ENCODE measurements around the gene MTLN.
"Not testable (repeated sequence)": the region's sequence is repeated elsewhere in the genome, so short reads cannot be mapped to it uniquely, and the experiment has no call there.

MTLN gene

DNA sequence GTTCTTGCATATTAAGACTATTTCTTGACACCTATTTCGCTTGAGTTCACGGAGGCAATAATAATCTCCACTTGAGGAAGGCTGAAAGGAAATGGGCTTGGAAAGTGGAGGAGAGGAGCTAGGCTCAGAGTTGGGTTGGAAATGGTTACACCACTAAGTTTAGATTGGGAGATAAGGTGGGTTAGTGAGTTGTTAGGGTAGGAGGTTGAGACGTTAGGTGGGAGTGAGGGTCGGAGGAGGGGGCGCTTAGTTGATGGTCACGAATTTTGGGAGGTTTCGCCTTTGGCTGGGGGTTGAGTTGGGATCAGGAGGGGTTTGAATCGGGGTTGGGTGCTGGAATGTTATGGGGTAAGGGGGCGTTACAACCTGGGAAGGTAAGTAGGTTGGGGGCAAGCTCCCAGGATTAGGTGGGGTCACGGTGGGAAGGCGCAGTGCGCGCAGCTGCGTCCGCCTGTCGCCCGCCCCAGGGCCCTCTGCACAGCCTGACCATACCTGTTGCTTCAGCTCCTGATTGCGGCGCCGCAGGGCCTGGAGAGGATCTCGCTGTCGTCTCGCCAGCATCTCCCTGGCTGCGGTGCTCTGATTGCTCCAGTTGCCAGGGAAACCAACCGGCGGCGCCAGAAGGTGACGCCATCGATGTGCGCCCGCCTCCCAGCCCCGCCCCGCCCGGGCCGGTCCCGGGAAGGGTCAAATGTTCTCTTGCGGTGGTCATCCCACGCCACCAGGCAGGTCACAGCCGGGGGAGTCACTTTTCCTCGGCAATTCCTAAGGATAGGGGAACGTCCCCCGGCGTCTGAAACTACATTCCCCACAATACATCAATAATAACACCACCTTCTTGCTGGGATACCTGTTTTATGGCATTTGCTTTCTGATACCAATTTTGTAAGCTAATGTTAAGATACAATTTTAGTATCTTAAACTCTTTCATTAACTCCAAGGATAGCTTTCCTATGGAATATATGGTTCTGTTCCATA lies 7.7 kb downstream of the MTLN start, which contains the start of gene NPHP1:
NPHP1 (minus strand) TSS at position 606 of the 978 bp plus-strand sequence; CDS start at position 561, 45 bp downstream.
- no peak within 1 kb of the TSS for H2AK5ac ChIP-seq (ENCODE audit: low read depth, low read length)
- H2BK5ac ChIP-seq (ENCODE audit: low read length): no peak within 1 kb of the TSS
- H2AFZ ChIP-seq (ENCODE audit: low read length): peak within 1 kb of the TSS; percentile 91
- H2BK15ac ChIP-seq (ENCODE audit: low read length): no peak within 1 kb of the TSS
- H3K9me3 ChIP-seq (replicated peaks in 1 of 2; ENCODE audit: control insufficient read depth in 2 of 2, insufficient read depth in 1 of 2, low read depth in 1 of 2, low read length in 2 of 2): no peaks in the 10 kb centered on the region
- H3K27me3 ChIP-seq (ENCODE audit: control insufficient read depth in 3 of 3, insufficient read depth in 3 of 3, low read depth in 1 of 3, low read length in 3 of 3): peaks cover 0 to 4% (median 0%) of the 10 kb centered on the region in 3 experiments
- 100% methylated on average over 1 of the region's 43 CpGs; no CpG with 5 or more reads in 1 of the 2 donors for WGBS, 2 donors (ENCODE audit: extremely low coverage in 2 of 2, insufficient read length in 2 of 2, insufficient replicate concordance in 1 of 2)
- H3K36me3 ChIP-seq (replicated peaks in 1 of 2; ENCODE audit: control insufficient read depth in 2 of 2, insufficient read depth in 2 of 2, low read length in 2 of 2): peaks cover 0 to 5% of the 10 kb centered on the region in 2 donors
- H3K9ac ChIP-seq (ENCODE audit: low read depth, low read length, poor library complexity): peak within 1 kb of the TSS; percentile 92
- H4K91ac ChIP-seq (ENCODE audit: low read depth, low read length, poor library complexity): no peak within 1 kb of the TSS
- no peak within 1 kb of the TSS for H2BK120ac ChIP-seq (ENCODE audit: low read depth, low read length)
- H3K4me3 ChIP-seq (ENCODE audit: low read length in 2 of 2): peak within 1 kb of the TSS; percentile 68 to 93
- H3K14ac ChIP-seq (ENCODE audit: low read length): peak within 1 kb of the TSS; percentile 48
- H3K4me2 ChIP-seq (ENCODE audit: insufficient read depth, low read length, poor library complexity, severe bottlenecking): peak within 1 kb of the TSS; percentile 63
- H3K27ac ChIP-seq (replicated peaks; ENCODE audit: low read length): no peak within 1 kb of the TSS
- H3K23ac ChIP-seq (ENCODE audit: low read depth, low read length, poor library complexity): peak within 1 kb of the TSS; percentile 62
- no peaks in the 10 kb centered on the region for H3K79me1 ChIP-seq (ENCODE audit: low read depth, low read length)
- no peak within 1 kb of the TSS for H3K4ac ChIP-seq (ENCODE audit: low read length)
- H2BK12ac ChIP-seq (ENCODE audit: low read length): no peak within 1 kb of the TSS
- peak within 1 kb of the TSS; percentile 63 for H3K18ac ChIP-seq (ENCODE audit: low read length)
- peak; percentile 82 for DNase-seq (ENCODE audit: low spot score)
- H3K4me1 ChIP-seq (ENCODE audit: control insufficient read depth in 2 of 2, insufficient read depth in 1 of 2, low read depth in 1 of 2, low read length in 2 of 2): peaks cover 3 to 4% of the 10 kb centered on the region in 2 donors
- H4K8ac ChIP-seq (ENCODE audit: low read depth, low read length): no peak within 1 kb of the TSS

DNA sequence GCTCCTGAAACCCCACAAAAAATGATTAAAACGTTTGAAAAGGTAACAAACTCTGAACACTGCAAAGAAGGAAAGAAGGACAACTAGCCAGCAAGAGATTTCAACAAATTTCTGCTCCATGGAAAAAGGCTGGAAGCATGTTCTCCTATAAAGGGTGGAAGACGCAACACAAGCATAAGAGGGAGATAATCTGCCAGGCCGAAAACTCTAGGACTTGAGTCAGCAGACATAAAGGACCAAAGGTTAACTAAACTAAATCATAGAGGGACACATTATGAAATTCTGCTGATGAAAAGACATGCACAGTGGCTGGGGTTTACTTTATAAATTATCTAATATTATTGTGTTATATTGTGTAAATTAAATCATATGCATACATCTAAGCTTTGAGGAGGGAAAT lies 14.3 kb downstream of the MTLN start:
- H3K4me3 ChIP-seq (ENCODE audit: low read length in 2 of 2): no peak overlapping the region
- no peak overlapping the region for H3K4ac ChIP-seq (ENCODE audit: low read length)
- no peak overlapping the region for H2AK5ac ChIP-seq (ENCODE audit: low read depth, low read length)
- peaks cover 0 to 3% of the 10 kb centered on the region in 2 donors for H3K4me1 ChIP-seq (ENCODE audit: control insufficient read depth in 2 of 2, insufficient read depth in 1 of 2, low read depth in 1 of 2, low read length in 2 of 2)
- no peak overlapping the region for H2BK15ac ChIP-seq (ENCODE audit: low read length)
- H2BK5ac ChIP-seq (ENCODE audit: low read length): no peak overlapping the region
- no peaks in the 10 kb centered on the region for H3K36me3 ChIP-seq (replicated peaks in 1 of 2; ENCODE audit: control insufficient read depth in 2 of 2, insufficient read depth in 2 of 2, low read length in 2 of 2)
- no peak overlapping the region for H3K18ac ChIP-seq (ENCODE audit: low read length)
- no peak overlapping the region for H3K9ac ChIP-seq (ENCODE audit: low read depth, low read length, poor library complexity)
- H3K27me3 ChIP-seq (ENCODE audit: control insufficient read depth in 3 of 3, insufficient read depth in 3 of 3, low read depth in 1 of 3, low read length in 3 of 3): no peaks in the 10 kb centered on the region
- no peak overlapping the region for H3K14ac ChIP-seq (ENCODE audit: low read length)
- no peak overlapping the region for H4K8ac ChIP-seq (ENCODE audit: low read depth, low read length)
- H3K9me3 ChIP-seq (replicated peaks in 1 of 2; ENCODE audit: control insufficient read depth in 2 of 2, insufficient read depth in 1 of 2, low read depth in 1 of 2, low read length in 2 of 2): no peaks in the 10 kb centered on the region
- H3K79me1 ChIP-seq (ENCODE audit: low read depth, low read length): no peaks in the 10 kb centered on the region
- no peak overlapping the region for H3K23ac ChIP-seq (ENCODE audit: low read depth, low read length, poor library complexity)
- DNase-seq (ENCODE audit: low spot score): no peak
- H2BK12ac ChIP-seq (ENCODE audit: low read length): no peak overlapping the region
- no peak overlapping the region for H3K27ac ChIP-seq (replicated peaks; ENCODE audit: low read length)
- WGBS, 2 donors (ENCODE audit: extremely low coverage in 2 of 2, insufficient read length in 2 of 2, insufficient replicate concordance in 1 of 2): no CpG with 5 or more reads among the region's 3 CpGs
- no peak overlapping the region for H3K4me2 ChIP-seq (ENCODE audit: insufficient read depth, low read length, poor library complexity, severe bottlenecking)
- no peak overlapping the region for H2AFZ ChIP-seq (ENCODE audit: low read length)
- no peak overlapping the region for H2BK120ac ChIP-seq (ENCODE audit: low read depth, low read length)
- H4K91ac ChIP-seq (ENCODE audit: low read depth, low read length, poor library complexity): no peak overlapping the region

DNA sequence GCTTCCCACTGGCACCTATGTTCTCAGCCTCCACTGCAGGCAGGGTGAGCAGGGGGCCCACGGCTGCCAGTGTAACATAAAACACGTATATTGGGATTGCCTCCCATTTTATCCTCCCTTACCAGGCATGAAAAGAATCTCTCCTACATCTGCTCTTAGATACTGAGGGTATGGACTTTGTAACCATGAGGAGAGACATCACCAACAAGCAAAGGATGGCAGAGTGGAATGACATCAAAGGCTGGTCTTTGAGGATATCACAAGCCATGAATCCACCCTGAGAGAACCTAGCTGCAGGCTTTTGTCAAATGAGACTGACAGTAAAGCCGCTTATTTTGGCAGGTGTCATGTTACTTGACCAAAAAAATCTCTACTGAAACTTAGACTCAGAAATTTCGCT lies 14.9 kb downstream of the MTLN start:
- DNase-seq (ENCODE audit: low spot score): no peak
- Histone ChIP-seq H2BK5ac (ENCODE audit: low read length) (no peak overlapping the region), H3K9me3 (replicated peaks in 1 of 2; ENCODE audit: control insufficient read depth in 2 of 2, insufficient read depth in 1 of 2, low read depth in 1 of 2, low read length in 2 of 2) (no peaks in the 10 kb centered on the region), H4K91ac (ENCODE audit: low read depth, low read length, poor library complexity) (no peak overlapping the region), H3K9ac (ENCODE audit: low read depth, low read length, poor library complexity) (no peak overlapping the region), H3K27me3 (ENCODE audit: control insufficient read depth in 3 of 3, insufficient read depth in 3 of 3, low read depth in 1 of 3, low read length in 3 of 3) (no peaks in the 10 kb centered on the region), H3K4me3 (ENCODE audit: low read length in 2 of 2) (no peak overlapping the region), H4K8ac (ENCODE audit: low read depth, low read length) (no peak overlapping the region), H3K4ac (ENCODE audit: low read length) (no peak overlapping the region), H3K18ac (ENCODE audit: low read length) (no peak overlapping the region), H2BK12ac (ENCODE audit: low read length) (no peak overlapping the region), H2BK120ac (ENCODE audit: low read depth, low read length) (no peak overlapping the region), H3K79me1 (ENCODE audit: low read depth, low read length) (no peaks in the 10 kb centered on the region), H2BK15ac (ENCODE audit: low read length) (no peak overlapping the region), H3K36me3 (replicated peaks in 1 of 2; ENCODE audit: control insufficient read depth in 2 of 2, insufficient read depth in 2 of 2, low read length in 2 of 2) (no peaks in the 10 kb centered on the region), H3K27ac (replicated peaks; ENCODE audit: low read length) (no peak overlapping the region), H3K4me1 (ENCODE audit: control insufficient read depth in 2 of 2, insufficient read depth in 1 of 2, low read depth in 1 of 2, low read length in 2 of 2) (peaks cover 0 to 3% of the 10 kb centered on the region in 2 donors), H3K14ac (ENCODE audit: low read length) (no peak overlapping the region), H2AFZ (ENCODE audit: low read length) (no peak overlapping the region), H3K23ac (ENCODE audit: low read depth, low read length, poor library complexity) (no peak overlapping the region), H2AK5ac (ENCODE audit: low read depth, low read length) (no peak overlapping the region), H3K4me2 (ENCODE audit: insufficient read depth, low read length, poor library complexity, severe bottlenecking) (no peak overlapping the region)
- no CpG with 5 or more reads among the region's 4 CpGs for WGBS, 2 donors (ENCODE audit: extremely low coverage in 2 of 2, insufficient read length in 2 of 2, insufficient replicate concordance in 1 of 2)

DNA sequence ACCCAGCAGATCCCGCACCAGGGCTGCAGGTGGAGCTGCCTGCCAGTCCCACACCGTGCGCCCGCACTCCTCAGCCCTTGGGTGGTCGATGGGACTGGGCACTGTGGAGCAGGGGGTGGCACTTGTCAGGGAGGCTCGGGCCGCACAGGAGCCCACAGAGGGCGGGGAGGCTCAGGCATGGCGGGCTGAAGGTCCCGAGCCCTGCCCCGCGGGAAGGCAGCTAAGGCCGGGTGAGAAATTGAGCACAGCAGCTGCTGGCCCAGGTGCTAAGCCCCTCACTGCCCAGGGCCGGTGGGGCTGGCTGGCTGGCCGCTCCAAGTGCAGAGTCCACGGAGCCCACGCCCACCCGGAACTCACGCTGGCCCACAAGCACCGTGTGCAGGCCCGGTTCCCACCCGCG lies 22.2 kb downstream of the MTLN start:
- H3K79me1 ChIP-seq (ENCODE audit: low read depth, low read length); H3K4me1 ChIP-seq (ENCODE audit: control insufficient read depth in 2 of 2, insufficient read depth in 1 of 2, low read depth in 1 of 2, low read length in 2 of 2); H2BK12ac ChIP-seq (ENCODE audit: low read length); H3K9me3 ChIP-seq (replicated peaks in 1 of 2; ENCODE audit: control insufficient read depth in 2 of 2, insufficient read depth in 1 of 2, low read depth in 1 of 2, low read length in 2 of 2); H4K91ac ChIP-seq (ENCODE audit: low read depth, low read length, poor library complexity); H3K4me2 ChIP-seq (ENCODE audit: insufficient read depth, low read length, poor library complexity, severe bottlenecking); H2AK5ac ChIP-seq (ENCODE audit: low read depth, low read length); H3K4me3 ChIP-seq (ENCODE audit: low read length in 2 of 2); H2BK120ac ChIP-seq (ENCODE audit: low read depth, low read length); H3K27ac ChIP-seq (replicated peaks; ENCODE audit: low read length); H3K27me3 ChIP-seq (ENCODE audit: control insufficient read depth in 3 of 3, insufficient read depth in 3 of 3, low read depth in 1 of 3, low read length in 3 of 3); H3K36me3 ChIP-seq (replicated peaks in 1 of 2; ENCODE audit: control insufficient read depth in 2 of 2, insufficient read depth in 2 of 2, low read length in 2 of 2); H2AFZ ChIP-seq (ENCODE audit: low read length); DNase-seq (ENCODE audit: low spot score); H2BK5ac ChIP-seq (ENCODE audit: low read length); H3K23ac ChIP-seq (ENCODE audit: low read depth, low read length, poor library complexity); H3K4ac ChIP-seq (ENCODE audit: low read length); H3K14ac ChIP-seq (ENCODE audit: low read length); H2BK15ac ChIP-seq (ENCODE audit: low read length); H3K18ac ChIP-seq (ENCODE audit: low read length); H3K9ac ChIP-seq (ENCODE audit: low read depth, low read length, poor library complexity); H4K8ac ChIP-seq (ENCODE audit: low read depth, low read length): not testable (repeated sequence)
- WGBS, 2 donors (ENCODE audit: extremely low coverage in 2 of 2, insufficient read length in 2 of 2, insufficient replicate concordance in 1 of 2): no CpG with 5 or more reads among the region's 23 CpGs

Data from neuronal stem cell (in vitro differentiated cells).